Esophagus muscularis mucosa (tissue), 3 donors: ENCODE data around the gene ZNHIT6.

Experiments used
- CTCF ChIP-seq, 3 experiments: fragments of 200-600 bp in 2 of 3; fragments of 450-650 bp in 1 of 3; sonication (generic) in 2 of 3; IDR thresholded peaks; one replicate each; pipeline ENCODE4 v1.5.1; 2017 to 2019; ENCODE audit warnings: antibody characterized with exemption in 3 of 3, mild to moderate bottlenecking in 2 of 3, moderate library complexity in 1 of 3
- EP300 ChIP-seq: sonication (generic); formaldehyde crosslinking; IDR thresholded peaks from one replicate; pipeline ENCODE4 v1.6.1; 2017; ENCODE audit warnings: antibody characterized with exemption

GRCh38 chr1:85615586-85616363, 92.5 kb downstream of the ZNHIT6 start:
- TF ChIP-seq CTCF (IDR thresholded peaks at IDR 0.05): no peak
- no peak for TF ChIP-seq EP300
